ENCODE data around the gene EYS.

DNA sequence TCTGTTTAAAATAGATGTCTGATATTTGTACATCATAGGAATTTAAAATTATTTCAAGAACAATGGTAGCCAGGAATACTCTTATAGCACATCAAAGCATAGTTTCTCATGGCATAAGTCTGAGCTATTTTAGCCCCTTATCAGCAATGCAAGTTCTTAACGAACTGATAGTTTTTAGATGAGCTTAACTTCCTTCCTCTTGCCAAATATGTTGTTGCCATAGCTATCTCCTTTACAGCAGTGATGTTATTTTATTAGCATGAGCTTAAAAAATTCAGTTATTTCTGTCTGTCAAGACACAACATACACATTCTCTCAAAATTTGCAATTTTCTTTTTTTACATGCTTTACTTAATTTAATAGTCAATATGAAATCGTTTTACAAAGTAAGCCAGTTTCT is 1204.2 kb downstream of the EYS start:
- TF ChIP-seq CTCF (IDR thresholded peaks at IDR 0.05) (no peak), RFX5 (IDR thresholded peaks at IDR 0.05) (no peak), POLR2A (IDR thresholded peaks at IDR 0.05; ENCODE audit: low read length) (no peak), KDM1A (IDR thresholded peaks at IDR 0.05; ENCODE audit: low read depth) (no peak), RAD21 (conservative IDR thresholded peaks at IDR 0.05 in 1 of 2, IDR thresholded peaks at IDR 0.05 in 1 of 2) (no peak), EP300 (IDR thresholded peaks at IDR 0.05) (no peak), MAFK (IDR thresholded peaks at IDR 0.05; ENCODE audit: partially characterized antibody) (no peak)

All from A549 (cell line).